Neural cell (in vitro differentiated cells): Measurements from ENCODE around the gene ABCA10.

Experiments
- EP300 ChIP-seq: fragments of 450-650 bp; conservative IDR thresholded peaks from 2 replicates; pipeline ENCODE4 v1.6.1; 2014; ENCODE audit warnings: antibody characterized with exemption, mild to moderate bottlenecking, moderate library complexity; ENCODE audit not compliant: poor library complexity, severe bottlenecking
- EZH2 ChIP-seq: fragments of 200-600, 300-800 bp; shearing (Covaris generic), sonication (generic); IDR thresholded peaks from 2 replicates; pipeline ENCODE4 v1.6.1; 2014; ENCODE audit warnings: antibody characterized with exemption, low read length, borderline replicate concordance, mild to moderate bottlenecking; ENCODE audit not compliant: insufficient read depth, poor library complexity, severe bottlenecking
- MXI1 ChIP-seq: fragments of 450-650 bp; conservative IDR thresholded peaks from 2 replicates; pipeline ENCODE4 v1.6.1; 2014; ENCODE audit warnings: antibody characterized with exemption, mild to moderate bottlenecking; ENCODE audit not compliant: poor library complexity, severe bottlenecking
- POLR2AphosphoS5 ChIP-seq: IDR thresholded peaks from 2 replicates; pipeline ENCODE4 v1.6.1; 2012
- RAD21 ChIP-seq: fragments of 450-650 bp; conservative IDR thresholded peaks from 2 replicates; pipeline ENCODE4 v1.6.1; 2014; ENCODE audit warnings: antibody characterized with exemption, mild to moderate bottlenecking, moderate library complexity
- SMC3 ChIP-seq: fragments of 450-650 bp; conservative IDR thresholded peaks from 2 replicates; pipeline ENCODE4 v1.6.1; 2014; ENCODE audit warnings: antibody characterized with exemption, mild to moderate bottlenecking, moderate library complexity; ENCODE audit not compliant: poor library complexity
- TAF1 ChIP-seq: IDR thresholded peaks from 2 replicates; pipeline ENCODE4 v1.6.1; 2012; ENCODE audit warnings: low read depth
- TF ChIP-seq, protein P1 (sequence below): IDR thresholded peaks from 2 replicates; pipeline ENCODE4 v1.6.1; 2012; ENCODE audit warnings: borderline replicate concordance
- TF ChIP-seq, protein P2 (sequence below): fragments of 450-650 bp; IDR thresholded peaks from 2 replicates; pipeline ENCODE4 v1.5.1; 2014; ENCODE audit warnings: antibody characterized with exemption, mild to moderate bottlenecking, moderate library complexity; ENCODE audit not compliant: poor library complexity, severe bottlenecking

DNA sequence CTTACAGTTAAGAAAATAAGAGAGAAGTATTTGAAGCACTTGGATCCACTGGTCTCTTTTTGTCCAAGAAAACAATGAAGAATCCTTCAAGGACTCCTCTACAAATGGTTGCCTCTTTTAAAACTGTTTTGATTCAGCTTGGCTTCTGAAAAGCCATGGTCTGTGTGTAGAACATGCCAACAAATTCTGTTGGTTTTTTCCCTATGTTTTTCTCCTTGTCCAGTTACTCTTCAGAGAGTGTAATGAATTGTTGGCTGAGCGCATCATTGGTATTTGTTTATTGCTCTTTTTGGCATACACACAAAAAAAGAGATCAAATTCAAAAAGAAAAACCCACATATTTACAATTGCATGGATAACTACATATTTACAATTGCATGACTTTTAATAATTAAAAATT is at the start of gene ABCA10:
- TF ChIP-seq, protein P1, sequence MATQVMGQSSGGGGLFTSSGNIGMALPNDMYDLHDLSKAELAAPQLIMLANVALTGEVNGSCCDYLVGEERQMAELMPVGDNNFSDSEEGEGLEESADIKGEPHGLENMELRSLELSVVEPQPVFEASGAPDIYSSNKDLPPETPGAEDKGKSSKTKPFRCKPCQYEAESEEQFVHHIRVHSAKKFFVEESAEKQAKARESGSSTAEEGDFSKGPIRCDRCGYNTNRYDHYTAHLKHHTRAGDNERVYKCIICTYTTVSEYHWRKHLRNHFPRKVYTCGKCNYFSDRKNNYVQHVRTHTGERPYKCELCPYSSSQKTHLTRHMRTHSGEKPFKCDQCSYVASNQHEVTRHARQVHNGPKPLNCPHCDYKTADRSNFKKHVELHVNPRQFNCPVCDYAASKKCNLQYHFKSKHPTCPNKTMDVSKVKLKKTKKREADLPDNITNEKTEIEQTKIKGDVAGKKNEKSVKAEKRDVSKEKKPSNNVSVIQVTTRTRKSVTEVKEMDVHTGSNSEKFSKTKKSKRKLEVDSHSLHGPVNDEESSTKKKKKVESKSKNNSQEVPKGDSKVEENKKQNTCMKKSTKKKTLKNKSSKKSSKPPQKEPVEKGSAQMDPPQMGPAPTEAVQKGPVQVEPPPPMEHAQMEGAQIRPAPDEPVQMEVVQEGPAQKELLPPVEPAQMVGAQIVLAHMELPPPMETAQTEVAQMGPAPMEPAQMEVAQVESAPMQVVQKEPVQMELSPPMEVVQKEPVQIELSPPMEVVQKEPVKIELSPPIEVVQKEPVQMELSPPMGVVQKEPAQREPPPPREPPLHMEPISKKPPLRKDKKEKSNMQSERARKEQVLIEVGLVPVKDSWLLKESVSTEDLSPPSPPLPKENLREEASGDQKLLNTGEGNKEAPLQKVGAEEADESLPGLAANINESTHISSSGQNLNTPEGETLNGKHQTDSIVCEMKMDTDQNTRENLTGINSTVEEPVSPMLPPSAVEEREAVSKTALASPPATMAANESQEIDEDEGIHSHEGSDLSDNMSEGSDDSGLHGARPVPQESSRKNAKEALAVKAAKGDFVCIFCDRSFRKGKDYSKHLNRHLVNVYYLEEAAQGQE = no peak
- TF ChIP-seq, protein P2, sequence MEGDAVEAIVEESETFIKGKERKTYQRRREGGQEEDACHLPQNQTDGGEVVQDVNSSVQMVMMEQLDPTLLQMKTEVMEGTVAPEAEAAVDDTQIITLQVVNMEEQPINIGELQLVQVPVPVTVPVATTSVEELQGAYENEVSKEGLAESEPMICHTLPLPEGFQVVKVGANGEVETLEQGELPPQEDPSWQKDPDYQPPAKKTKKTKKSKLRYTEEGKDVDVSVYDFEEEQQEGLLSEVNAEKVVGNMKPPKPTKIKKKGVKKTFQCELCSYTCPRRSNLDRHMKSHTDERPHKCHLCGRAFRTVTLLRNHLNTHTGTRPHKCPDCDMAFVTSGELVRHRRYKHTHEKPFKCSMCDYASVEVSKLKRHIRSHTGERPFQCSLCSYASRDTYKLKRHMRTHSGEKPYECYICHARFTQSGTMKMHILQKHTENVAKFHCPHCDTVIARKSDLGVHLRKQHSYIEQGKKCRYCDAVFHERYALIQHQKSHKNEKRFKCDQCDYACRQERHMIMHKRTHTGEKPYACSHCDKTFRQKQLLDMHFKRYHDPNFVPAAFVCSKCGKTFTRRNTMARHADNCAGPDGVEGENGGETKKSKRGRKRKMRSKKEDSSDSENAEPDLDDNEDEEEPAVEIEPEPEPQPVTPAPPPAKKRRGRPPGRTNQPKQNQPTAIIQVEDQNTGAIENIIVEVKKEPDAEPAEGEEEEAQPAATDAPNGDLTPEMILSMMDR = no peak
- TF ChIP-seq TAF1 (no peak), POLR2AphosphoS5 (no peak), EZH2 (no peak), EP300 (no peak), MXI1 (no peak), RAD21 (no peak), SMC3 (no peak)
